ENCODE results near the gene LDHAL6B.

Gene LDHAL6B

DNA sequence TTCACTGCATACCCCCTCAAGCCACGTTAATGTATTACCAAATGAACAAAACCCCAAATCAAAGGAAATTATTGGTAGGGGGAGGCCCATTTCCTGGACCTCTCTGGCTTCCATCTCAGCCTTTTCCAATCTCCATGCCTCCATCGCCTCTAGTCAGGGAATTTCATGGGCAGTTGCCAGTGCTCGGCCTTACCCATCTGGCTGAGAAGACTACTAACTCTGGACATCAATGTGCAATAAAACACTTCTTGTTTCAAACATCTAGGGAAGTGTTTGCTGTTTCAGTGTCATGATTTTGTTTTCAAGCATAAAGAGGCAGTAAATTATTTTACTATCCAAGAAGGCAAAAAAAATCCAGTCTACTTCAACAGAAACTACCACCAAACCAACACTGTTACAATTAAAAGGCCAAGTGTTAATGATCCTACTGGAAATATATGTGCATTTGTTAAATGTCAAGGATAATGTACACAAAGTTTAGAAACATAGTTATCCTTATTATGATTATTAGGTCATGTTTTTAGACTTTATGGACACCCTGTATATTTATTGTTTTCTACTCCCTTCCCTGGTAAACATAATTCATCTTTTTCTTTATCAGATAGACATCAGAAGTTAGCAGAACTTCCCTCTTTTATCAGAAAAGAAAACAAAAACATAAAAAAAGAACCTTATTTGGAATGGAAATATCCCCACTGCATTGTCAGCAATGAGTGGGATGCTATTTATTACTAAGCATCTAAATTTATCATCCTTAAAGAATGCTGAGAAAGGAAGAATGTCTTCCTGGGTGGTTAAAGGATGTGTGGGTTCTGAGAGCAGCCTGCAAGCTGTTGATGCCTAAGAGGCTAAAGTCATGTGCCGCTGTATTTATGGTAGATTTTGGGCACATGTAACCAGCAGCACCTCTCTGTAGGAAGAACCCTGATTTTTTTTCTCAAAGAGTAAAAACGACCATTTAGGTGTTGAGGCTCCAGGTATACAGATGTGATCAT, 15.2 kb downstream of the LDHAL6B start:
- DNase-seq = no peak

DNA sequence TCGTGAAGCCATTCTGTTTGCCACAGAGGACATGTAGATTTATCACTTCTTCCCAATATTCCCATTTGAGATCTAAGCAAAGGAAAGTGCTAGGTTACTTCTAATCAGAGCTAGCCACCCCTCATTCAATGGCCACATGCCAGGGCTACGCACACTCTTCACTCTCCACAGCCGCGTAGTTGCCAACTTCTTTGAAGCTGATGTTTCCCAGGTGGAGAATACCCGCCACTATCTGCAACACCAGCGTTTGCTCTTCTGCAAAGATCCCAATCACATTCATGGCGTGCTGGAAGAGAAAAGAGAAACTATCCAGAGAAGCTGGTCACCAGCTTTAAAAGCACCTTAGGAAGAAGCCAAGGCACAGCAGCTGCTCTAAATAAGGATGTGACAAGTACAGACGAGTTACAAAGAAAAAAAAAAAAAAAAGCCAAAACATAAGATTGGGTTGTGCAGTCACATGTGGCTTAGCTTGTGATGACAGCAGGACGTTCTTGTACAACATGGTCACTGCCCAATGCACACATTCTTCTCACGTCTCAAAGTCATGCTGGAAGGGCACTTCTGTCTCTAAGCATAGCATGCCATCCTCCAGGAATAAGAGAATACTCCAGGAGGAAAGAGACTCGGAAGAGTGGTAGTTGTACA, 16.4 kb downstream of the LDHAL6B start:
- DNase-seq = no peak

DNA sequence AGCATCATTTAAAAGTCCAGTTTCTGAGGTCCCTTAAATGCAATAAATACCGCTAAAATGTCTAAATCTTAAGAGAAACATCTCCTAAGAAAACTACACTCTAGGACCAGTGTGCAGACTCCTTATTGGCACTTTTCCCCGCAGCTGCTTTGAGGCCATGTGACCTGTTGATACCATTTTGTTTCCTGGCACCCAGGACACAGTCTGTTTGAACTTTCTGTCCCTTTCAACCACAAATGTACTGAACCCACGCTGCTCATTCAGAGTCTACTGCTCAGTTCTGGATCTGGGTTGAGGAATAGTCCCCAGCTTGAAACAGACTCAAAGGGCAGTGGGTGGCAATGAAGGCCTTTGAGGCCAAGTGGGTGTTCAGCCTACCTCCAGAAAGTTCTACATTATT, 17.1 kb downstream of the LDHAL6B start:
- no peak for DNase-seq

DNA sequence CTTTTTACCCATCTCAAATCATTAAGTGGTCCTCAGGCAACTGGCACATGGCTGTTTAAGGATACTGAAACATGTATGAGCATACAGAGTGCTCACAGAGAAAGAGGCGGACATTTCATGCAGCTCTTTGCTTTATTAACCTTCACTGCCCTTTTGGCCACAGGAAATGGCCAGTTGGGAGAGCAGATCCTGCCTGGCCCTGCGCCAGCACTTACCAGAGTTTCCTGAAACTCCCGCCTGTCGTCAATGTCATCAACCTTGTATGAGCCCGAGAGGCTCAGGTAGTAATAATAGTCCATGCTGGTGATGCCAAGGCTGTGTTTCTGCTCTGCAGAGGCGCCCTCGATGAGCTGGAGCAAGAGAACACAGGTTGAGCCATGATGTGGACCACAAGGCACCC, 17.8 kb downstream of the LDHAL6B start:
- no peak for DNase-seq

DNA sequence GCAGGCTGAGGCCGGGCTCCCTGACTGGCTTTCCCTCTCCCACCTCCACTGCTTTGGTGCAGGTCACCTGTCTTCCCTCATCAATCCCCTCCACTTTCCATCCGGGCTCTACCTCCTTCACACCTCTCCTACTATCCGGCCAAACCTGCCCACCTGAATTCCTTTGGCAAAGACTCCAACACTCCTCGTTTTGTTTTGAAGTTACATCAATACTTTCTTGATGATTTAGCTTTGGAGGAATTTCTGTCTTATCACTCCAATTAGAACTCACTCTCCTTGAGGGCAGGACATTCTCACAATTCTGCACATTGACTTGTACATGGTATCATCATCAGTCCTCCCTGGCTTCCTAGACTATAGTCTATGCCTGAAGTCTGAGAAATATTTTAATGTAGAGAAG, 20.4 kb downstream of the LDHAL6B start:
- DNase-seq = no peak

DNA sequence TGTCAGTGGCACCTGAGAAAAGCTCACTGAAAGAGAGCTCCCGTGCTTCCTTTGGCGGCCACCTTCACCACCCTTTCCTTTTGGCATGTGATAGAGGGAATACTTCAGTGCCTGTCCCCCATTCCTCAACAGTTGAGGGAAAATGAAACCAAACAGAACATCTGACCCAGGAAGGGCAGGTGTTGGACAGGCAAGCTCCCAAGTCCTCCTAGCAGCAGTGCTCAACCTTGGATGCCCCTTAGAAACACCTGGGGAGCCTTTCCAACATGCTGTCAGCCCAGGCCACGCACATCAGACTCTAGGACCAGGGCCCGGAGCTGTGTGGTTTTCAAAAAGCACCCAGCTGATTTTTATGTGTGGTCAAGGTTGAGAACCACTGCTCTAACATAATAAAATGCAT, 22.4 kb downstream of the LDHAL6B start:
- no peak for DNase-seq

DNA sequence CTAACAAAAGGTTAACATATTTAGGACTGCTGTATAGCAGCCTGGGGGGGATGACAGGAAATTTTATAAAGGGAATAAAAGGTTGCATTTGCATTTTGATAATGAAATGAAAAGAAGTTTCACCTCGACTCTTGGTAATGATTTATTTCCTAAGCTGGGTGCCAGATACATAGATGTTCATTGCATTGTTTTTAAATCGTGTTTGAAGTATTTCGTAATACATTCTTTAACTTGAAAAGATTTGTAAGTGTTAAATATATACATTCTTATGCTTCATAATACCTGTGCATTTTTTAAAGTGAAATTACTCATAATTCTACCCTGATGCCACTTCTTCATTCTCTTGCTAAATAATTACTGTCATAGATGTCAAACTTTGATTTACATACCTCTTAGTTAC, 22.8 kb downstream of the LDHAL6B start:
- DNase-seq = no peak

DNA sequence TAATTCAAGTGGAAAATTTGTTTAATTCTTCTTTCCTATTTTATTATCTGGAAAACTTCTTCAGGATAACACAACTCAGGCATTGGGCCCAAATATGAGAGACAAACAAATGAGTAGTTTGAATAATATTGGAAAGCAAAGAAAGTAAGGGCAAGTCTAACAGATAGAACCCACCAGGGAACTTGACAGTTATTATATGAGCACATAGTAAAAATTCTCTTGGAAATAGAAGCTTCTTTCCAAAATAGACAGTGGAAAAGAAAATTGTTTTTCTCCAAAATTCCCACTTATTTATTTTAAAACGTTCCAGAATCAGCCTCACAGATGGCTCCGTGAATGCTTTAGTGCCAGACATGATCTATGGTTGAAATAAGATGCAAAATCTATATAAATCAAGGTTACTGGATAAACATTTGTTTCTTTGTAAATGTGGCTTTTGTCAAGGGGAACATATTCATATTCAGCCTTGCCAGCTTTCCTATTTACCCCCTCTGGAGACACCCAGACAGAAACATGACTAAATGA, 23.9 kb downstream of the LDHAL6B start:
- no peak for DNase-seq

DNA sequence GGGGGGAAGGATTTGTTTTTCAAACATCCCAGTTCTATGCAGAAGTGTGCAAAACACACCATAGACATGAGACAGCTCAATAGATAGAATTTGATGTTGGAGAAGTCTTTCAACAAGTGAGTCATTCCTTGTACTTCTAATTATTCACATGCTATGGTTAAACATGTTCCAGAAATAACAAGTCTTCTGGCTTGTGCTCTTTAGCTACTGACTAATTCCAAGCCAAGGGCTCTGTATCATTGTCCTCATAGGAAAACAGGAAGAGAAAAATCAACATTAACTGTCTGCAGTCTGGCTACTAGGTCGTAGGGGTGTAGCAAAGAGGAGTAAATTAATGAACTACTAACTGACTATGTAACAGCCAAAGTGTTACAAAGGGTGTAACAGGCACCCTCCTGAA, 25.8 kb downstream of the LDHAL6B start:
- DNase-seq = no peak

DNA sequence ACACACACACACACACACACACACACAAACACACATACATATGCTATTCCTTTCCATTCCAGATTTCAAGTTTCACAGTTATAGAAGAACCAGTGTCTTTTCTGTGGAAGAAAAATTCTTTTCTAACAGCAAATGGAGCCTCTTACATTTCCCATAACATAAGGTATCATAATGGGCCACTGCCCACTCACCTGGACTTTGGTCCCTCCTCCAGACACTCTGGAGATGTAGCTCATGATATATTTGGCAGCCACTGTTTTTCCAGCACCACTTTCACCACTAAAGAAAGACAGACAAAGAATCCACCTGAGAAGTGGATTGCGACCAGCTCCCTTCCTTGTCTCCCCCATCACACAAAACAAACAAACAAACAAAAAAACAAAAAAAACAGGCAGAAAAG, 29.8 kb downstream of the LDHAL6B start:
- DNase-seq = no peak

DNA sequence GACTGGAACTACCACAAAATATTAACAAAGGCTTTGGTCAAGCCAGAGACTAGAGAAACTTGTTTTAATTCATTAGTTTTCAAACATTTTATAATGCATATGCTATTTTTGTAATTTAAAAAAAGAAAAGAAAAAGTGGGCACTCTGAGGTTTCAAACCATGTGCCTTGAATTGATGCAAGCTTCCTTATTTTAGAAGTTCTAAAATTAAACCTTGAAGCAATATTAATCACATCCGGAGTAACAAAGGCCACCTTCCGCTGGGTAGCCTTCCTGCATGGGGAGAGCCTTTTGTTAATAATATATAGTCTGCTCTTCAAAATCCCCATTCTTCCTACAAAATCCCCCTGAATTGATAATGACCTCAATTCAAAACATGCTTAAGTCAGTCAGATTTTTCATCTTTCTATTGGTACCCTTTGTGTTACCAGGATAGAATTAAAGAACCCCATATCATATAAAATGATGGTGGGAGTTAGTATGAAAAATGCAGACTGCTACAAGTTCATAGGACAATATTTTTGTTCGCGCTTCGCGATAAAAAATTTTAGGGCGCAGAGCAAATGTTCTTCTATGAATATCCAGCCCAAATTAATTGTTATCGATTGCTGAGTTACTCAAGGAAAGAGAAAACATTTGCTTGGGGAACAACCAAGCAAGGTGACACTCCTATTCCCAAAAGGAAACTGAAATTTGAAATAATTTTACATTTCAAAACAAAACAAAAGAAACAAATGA, 30.6 kb downstream of the LDHAL6B start:
- DNase-seq = no peak

DNA sequence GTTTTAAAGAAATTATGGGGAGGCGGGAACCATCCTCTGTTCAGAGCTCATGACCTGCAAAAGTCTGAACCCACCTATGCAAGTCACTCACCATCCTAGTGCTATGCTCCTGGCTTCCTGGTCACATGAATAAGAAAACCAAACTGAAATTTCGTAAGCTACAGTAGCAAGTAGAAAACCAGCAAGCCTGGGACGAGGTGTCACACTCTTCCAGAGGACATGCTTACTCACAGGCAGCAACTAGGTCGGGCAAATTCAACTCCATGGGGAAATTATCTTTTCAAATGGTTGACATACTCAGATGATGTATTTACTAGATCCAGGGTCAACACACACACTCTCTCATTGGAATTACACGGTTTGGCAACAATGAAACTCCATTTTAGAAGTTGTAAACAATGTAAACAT, 31.3 kb downstream of the LDHAL6B start:
- no peak for DNase-seq

DNA sequence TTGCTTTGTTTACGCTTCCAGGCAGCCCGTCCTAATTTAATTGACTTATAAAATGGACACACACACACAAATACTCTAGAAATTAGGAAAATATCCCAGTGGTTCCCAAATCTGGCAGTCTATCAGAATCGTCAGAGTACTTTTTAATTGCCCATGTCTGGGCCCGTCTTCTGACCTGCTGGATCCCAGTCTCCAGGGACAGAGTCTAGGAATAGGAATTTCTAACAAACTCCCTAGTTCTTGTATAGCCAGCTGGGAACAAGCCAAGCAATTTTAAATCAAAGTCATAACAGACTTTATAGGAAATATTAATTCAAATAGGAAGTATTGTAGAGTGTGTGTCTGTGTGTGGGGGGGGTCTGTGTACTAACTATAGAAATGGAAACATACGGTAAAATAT, 33.4 kb downstream of the LDHAL6B start:
- DNase-seq = no peak

DNA sequence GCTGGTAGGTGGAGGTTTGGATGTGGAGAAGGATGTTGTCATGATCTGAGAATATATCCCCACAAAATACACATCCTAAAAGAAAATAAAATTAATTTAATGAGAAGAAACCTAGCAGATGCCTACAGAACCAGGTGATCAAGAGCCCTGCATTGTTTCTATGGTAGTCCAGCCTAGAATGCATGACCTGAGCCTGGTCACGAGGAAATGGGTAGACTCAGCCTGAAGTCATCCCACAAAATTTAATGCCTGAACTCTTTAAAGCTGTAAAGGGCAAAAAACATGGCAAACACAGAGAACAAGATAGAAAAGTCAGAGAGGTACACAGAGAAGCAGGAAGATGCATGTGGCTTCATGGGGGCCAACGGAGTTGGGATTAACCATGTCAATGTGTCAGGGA, 36.0 kb downstream of the LDHAL6B start:
- no peak for DNase-seq

DNA sequence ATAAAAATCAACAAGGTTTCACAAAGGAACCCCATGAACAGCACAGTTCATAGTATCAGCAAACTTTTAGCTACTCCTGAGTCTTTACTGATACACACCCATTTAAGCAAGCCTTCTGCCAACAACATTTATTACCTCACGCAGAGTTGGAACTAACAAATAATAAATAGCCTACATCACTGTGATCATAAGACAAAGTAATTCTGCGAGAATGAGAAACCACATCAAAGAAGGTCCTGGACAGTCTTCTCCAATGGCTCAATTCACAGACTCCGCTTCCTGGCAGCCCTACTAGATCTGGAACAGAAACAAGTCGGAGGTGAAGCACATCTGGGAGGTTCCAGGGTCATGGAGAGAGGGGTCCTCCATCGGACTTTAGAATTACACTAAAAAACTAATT, 37.0 kb downstream of the LDHAL6B start:
- no peak for DNase-seq

DNA sequence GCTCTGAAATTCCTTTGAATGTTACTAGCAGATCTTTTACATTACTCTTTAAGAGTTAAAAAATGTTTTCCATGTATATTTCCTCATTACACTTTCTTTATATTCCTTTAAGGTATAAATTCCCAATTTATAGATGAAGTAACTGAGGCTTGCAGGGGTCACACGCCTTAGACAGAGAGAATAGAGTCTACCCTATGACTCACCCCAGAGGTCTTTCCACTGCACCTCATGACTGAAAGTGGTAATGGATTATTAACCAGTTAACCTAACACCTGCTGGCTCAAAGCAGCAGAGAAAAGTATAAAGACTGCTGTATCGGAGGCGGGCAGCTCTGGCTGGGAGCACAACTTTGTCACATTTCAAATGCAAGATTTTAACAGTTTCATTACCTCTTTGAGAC, 37.7 kb downstream of the LDHAL6B start:
- no peak for DNase-seq

DNA sequence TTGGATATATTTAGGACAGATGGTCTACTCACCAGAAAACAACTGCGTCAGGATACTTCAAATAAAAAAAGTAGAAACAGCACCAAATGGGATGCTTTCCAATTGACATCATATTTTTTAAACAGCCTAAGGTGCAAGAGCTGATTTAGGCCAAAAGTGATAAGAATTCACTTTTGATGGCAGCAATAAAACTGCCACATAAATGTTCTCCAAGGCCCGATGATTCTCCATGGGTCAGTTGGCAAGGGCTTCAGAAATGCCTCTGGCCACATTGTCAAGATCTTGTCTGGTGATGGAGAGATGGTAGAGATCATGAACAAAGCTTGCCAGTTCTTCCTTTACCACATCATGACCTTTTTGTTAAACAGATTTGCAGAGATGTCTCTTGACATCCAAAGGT, 38.9 kb downstream of the LDHAL6B start:
- DNase-seq = no peak

DNA sequence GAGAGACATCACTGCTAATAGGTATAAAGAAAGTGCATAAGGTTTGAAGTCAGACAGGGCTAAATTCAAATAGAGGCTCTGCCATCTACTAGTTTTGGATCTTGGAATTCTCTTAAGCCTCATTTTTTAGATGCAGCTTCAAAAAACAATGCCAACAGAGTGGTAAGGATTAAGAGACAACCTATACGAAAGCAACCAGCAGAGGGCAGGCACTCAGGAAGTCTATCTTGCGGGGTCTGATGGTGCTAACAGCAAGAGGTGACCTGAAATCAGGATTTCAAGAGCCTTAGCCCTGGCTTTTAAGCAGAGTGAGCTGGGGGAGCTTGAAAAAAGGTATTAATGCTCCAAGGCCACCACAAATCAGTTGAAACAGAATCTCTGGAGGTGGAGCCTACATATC, 40.7 kb downstream of the LDHAL6B start:
- peak in 1 of 4 experiments; percentile 13 for DNase-seq

DNA sequence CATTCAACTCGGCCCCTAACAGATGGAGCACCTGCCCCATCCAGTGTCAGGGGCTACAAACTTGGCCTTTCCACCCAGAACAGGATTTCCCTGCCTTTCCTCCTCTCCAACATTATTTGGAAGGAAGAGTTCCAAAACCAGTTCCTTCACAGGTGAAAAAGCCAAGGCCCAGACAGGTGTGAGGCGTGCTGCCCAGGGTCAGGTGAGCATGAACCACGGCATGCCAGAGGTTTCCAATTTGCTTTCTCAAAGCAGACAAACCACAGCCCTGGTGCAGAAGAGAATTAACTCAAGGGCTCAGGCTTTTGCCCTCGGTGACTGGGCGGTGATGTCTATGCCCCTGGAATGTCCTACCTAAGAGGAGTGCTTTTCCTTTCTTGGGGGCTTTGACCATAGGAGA, 43.2 kb downstream of the LDHAL6B start:
- DNase-seq = no peak

DNA sequence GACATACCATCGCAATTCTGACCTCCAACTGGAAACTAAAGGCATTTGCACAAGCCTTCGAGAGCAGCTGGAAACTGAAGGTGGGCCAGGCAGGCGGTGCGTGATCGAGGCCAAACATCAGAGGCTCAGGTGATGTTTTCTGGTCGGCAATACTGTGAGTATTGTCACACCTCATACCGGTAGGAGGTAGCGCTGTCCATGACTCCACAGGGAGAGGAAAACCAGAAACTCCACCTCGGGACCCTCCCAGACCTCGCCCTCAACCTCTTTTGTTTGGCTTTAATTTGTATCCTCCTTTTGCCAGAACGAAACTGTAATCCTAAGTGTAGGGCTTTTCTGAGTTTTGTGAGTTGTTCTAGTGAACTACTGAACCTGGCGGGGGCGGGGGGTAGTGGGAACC, 43.6 kb downstream of the LDHAL6B start:
- DNase-seq = no peak

DNA sequence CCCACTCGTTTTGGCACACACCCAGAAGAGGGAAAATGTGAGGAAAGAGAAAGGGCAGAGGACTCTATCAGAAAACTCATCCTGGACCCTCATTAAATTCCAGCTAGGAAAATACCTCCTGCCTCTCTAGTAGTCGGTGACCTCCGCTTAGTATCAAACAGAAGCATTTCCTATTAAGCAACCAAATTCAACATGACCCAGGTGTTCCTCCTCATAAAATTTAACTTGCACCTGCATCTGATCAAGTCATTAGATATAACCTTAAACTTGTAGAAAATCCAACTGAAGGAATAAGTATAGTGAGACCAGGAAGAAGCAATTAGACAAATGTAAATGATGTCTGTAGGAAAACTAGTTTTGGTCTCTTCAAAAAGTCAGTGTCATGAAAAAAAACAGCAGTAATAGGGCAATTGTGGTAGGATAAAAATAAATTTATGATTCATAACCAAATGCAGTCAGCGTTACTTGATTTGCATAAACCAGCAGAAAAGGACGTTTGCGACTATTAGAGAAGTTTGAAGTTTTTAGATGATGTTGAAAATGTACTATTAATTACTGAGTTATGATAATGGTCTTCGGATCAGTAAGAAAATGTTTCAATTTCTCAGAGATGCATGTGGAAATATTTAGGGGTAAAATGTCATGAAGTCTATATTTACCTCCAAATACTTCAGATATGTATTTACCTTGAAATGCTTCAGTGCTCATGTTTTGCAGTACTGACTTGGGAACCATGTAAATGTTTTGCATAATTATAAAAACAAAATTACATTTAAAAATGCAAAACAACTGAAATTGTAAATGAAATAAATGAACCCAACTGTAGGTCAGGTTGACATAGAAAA, 44.6 kb downstream of the LDHAL6B start:
- no peak for DNase-seq

DNA sequence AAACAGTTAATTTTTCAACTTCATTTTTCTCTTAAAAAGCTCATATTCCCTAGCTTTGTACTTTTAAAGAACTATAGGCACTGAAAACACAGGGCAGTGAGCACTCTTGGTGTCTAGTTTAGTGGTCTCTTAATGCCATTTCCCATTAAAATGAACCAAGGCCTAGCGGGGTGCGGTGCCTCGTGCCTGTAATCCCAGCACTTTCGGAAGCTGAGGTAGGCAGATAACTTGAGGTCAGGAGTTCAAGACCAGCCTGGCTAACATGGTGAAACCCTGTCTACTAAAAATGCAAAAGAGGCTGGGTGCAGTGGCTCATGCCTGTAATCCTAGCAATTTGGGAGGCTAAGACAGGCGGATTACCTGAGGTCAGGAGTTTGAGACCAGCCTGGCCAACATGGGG, 45.5 kb downstream of the LDHAL6B start:
- no peak for DNase-seq
